K562 (cell line): Measurements from ENCODE around the gene VIT. TPM values are rescaled to one million over a fixed set of nuclear protein-coding genes. Genes with fewer than 3 reads are reported as not detected.

Experiments
- ATAC-seq: fragments of 200-7000 bp; cut with Tn5 transposase; 3 replicates; pipeline ENCODE4 v1.9.1; 2020; ENCODE audit warnings: moderate library complexity
- BruUV-seq: library from RNA; stranded (reverse); fragments of 400-500 nt; replicated peaks from 2 replicates; lab custom pipeline; 2021; lab: Mats Ljungman, UMichigan
- CTCF ChIA-PET: fragments of 300-600 bp; formaldehyde crosslinking; extraction: SDS; loops from one replicate; lab custom pipeline; 2021; ENCODE audit warnings: low intra/inter-chr PET ratio; lab: Yijun Ruan, JAX
- POLR2A ChIA-PET: fragments of 300-600, 350-650 bp; sonication (Branson Sonifier 250); formaldehyde crosslinking; extraction: SDS; loops from one replicate; lab custom pipeline; 2021; ENCODE audit warnings: antibody characterized with exemption, inconsistent platforms; lab: Yijun Ruan, JAX
- DNase-seq, 4 experiments: peaks; one replicate each; pipeline versions ENCODE4 v3.0.0 to v3.0.0-alpha.2; 2011 to 2018; ENCODE audit warnings: low spot score in 3 of 4, mixed read lengths in 3 of 4; ENCODE audit errors: extremely low read depth in 1 of 4
- FAIRE-seq: peaks from 2 replicates; lab custom pipeline; 2011; peaks lifted over from hg19 to GRCh38; lab: Jason Lieb, UNC
- H2AFZ ChIP-seq: 2 replicates; pipeline ENCODE4 v1.6.0; 2011; ENCODE audit warnings: low read depth, low read length, control low read depth, inconsistent platforms
- H3K27ac ChIP-seq: fragments of 200-600 bp; 3 replicates; pipeline ENCODE4 v1.8.0; 2011; ENCODE audit warnings: low read depth, mild to moderate bottlenecking, control low read depth, inconsistent platforms, low read length, moderate library complexity, mixed read lengths; ENCODE audit errors: extremely low read depth
- H3K27me3 ChIP-seq, 2 experiments: fragments of 300-600 bp in 1 of 2; 2 replicates in 1 of 2; 3 replicates in 1 of 2; pipeline versions ENCODE4 v1.6.0 to v1.8.0; 2011; ENCODE audit warnings: inconsistent platforms in 2 of 2, low read length in 2 of 2, mild to moderate bottlenecking in 1 of 2, mixed read lengths in 1 of 2, moderate library complexity in 1 of 2; ENCODE audit not compliant: control insufficient read depth in 2 of 2, insufficient read depth in 2 of 2
- H3K36me3 ChIP-seq: fragments of 300-600 bp; 3 replicates; pipeline ENCODE4 v1.8.0; 2011; ENCODE audit warnings: mild to moderate bottlenecking, low read length, inconsistent platforms; ENCODE audit not compliant: control insufficient read depth, insufficient read depth
- H3K4me1 ChIP-seq, 2 experiments: fragments of 200-600 bp in 1 of 2; replicated peaks in 1 of 2; 2 replicates in 1 of 2; 3 replicates in 1 of 2; pipeline versions ENCODE4 v1.5.1 to v1.8.0; 2011; ENCODE audit warnings: inconsistent platforms in 2 of 2, low read length in 2 of 2, mild to moderate bottlenecking in 1 of 2, mixed read lengths in 1 of 2, moderate library complexity in 1 of 2; ENCODE audit not compliant: control insufficient read depth in 2 of 2, insufficient read depth in 2 of 2
- H3K4me2 ChIP-seq: 2 replicates; pipeline ENCODE4 v1.6.1; 2011; ENCODE audit warnings: low read length, control low read depth, inconsistent platforms, mixed read lengths; ENCODE audit not compliant: insufficient read depth
- H3K4me3 ChIP-seq: fragments of 200-600 bp; sonication (generic), shearing (Covaris generic); 2 replicates; pipeline ENCODE4 v1.5.1; 2016; ENCODE audit warnings: control low read depth, inconsistent platforms
- H3K79me2 ChIP-seq: fragments of 200-600 bp; 3 replicates; pipeline ENCODE4 v1.8.0; 2011; ENCODE audit warnings: low read length, inconsistent platforms; ENCODE audit not compliant: control insufficient read depth, insufficient read depth
- H3K9ac ChIP-seq, 2 experiments: 2 replicates each; pipeline versions ENCODE4 v1.6.0 to v1.6.1; 2011; ENCODE audit warnings: low read depth in 2 of 2, low read length in 2 of 2, control low read depth in 1 of 2, inconsistent platforms in 1 of 2, mild to moderate bottlenecking in 1 of 2, mixed read lengths in 1 of 2; ENCODE audit not compliant: insufficient read depth in 1 of 2
- H3K9me1 ChIP-seq: one replicate; pipeline ENCODE4 v1.6.0; 2011; ENCODE audit warnings: inconsistent platforms, mild to moderate bottlenecking, low read length, moderate library complexity; ENCODE audit not compliant: control insufficient read depth, insufficient read depth
- H3K9me3 ChIP-seq: replicated peaks from 2 replicates; pipeline ENCODE4 v1.5.1; 2011; ENCODE audit warnings: low read depth, low read length, inconsistent platforms; ENCODE audit not compliant: control insufficient read depth, insufficient read depth
- H4K20me1 ChIP-seq: replicated peaks from 2 replicates; pipeline ENCODE4 v1.6.1; 2011; ENCODE audit warnings: low read length, inconsistent platforms, mixed read lengths; ENCODE audit not compliant: control insufficient read depth, insufficient read depth
- CREB1 ChIP-seq, 2 experiments: sonication (generic) in 1 of 2; formaldehyde crosslinking in 1 of 2; IDR thresholded peaks; 2 replicates each; pipeline versions ENCODE4 v1.6.1 to v1.8.0; 2012 to 2022; ENCODE audit warnings: inconsistent platforms in 1 of 2, mild to moderate bottlenecking in 1 of 2, missing genetic modification reagents in 1 of 2, moderate library complexity in 1 of 2
- ETS2 ChIP-seq: IDR thresholded peaks from 2 replicates; pipeline ENCODE4 v1.6.1; 2016; ENCODE audit warnings: borderline replicate concordance, missing genetic modification characterization, mild to moderate bottlenecking, moderate library complexity, missing compliant biosample characterization; ENCODE audit not compliant: poor library complexity, severe bottlenecking
- FOSL1 ChIP-seq: fragments of 200-800 bp; sonication (Bioruptor generic); conservative IDR thresholded peaks from 2 replicates; pipeline ENCODE4 v1.6.1; 2016; ENCODE audit warnings: missing genetic modification characterization, missing compliant biosample characterization
- HNRNPLL ChIP-seq: fragments of 200-400 bp; formaldehyde crosslinking; IDR thresholded peaks from 2 replicates; pipeline ENCODE4 v1.6.1; 2017; ENCODE audit warnings: low read length, low read depth, mild to moderate bottlenecking; ENCODE audit not compliant: poor library complexity, severe bottlenecking
- KLF10 ChIP-seq: fragments of 250-450 bp; sonication (Bioruptor Pico); IDR thresholded peaks from 2 replicates; pipeline ENCODE4 v1.6.1; 2021; ENCODE audit warnings: matching md5 sums
- MEF2D ChIP-seq: conservative IDR thresholded peaks from 2 replicates; pipeline ENCODE4 v1.6.1; 2016; ENCODE audit warnings: low read depth, missing genetic modification characterization, missing compliant biosample characterization
- PTBP1 ChIP-seq: fragments of 200-400 bp; formaldehyde crosslinking; IDR thresholded peaks from 2 replicates; pipeline ENCODE4 v1.6.1; 2017; ENCODE audit warnings: low read depth, low read length
- RNF2 ChIP-seq: sonication (generic); IDR thresholded peaks from 2 replicates; pipeline ENCODE4 v1.6.1; 2016
- ZC3H11A ChIP-seq: IDR thresholded peaks from 2 replicates; pipeline ENCODE4 v1.6.1; 2012; ENCODE audit warnings: low read depth, low read length, improper control_type of control experiment
- ZNF311 ChIP-seq: fragments of 250-450 bp; sonication (Bioruptor Pico); IDR thresholded peaks from 2 replicates; pipeline ENCODE4 v1.4.0; 2020; ENCODE audit warnings: mild to moderate bottlenecking, moderate library complexity
- ZZZ3 ChIP-seq: fragments of 450-650 bp; IDR thresholded peaks from 2 replicates; pipeline ENCODE4 v1.6.1; 2016; ENCODE audit warnings: antibody characterized with exemption, mild to moderate bottlenecking, moderate library complexity
- WGBS: fragments of 100-300 bp; shearing (Covaris generic); methylation state at CpG from one replicate; pipeline ENCODE4 v1.1.6; 2016; ENCODE audit warnings: low coverage, mixed read lengths; ENCODE audit not compliant: insufficient coverage; ENCODE audit errors: missing lambda C conversion rate; 5-methylcytosine and 5-hydroxymethylcytosine counted together
- in situ Hi-C: fragments of 300-500 bp; cut with MboI; formaldehyde crosslinking; loops from 4 replicates; pipeline ENCODE4 v1.15.0; 2018; ENCODE audit warnings: inconsistent platforms, mixed read lengths
- intact Hi-C: fragments of 100-400 bp; cut with micrococcal nuclease; formaldehyde crosslinking; loops from 2 replicates; pipeline ENCODE4 v1.14.2; 2022
- polyA plus RNA-seq, 8 experiments: library from polyadenylated mRNA; depleted of rRNA in 4 of 8; stranded (reverse) in 5 of 8; unstranded in 3 of 8; fragments of >200 nt; fragmentation: Nextera tagmentation in 2 of 8; fragmentation: Illumina TruSeq in 1 of 8; extraction: Ambion mirVana in 2 of 8; extraction: Trizol in 1 of 8; gene quantifications; 2 replicates each; pipeline versions ENCODE4 v1.2.1 to v1.2.3, GENCODE V29; 2011 to 2014; ENCODE audit warnings: inconsistent platforms in 1 of 8, missing spikeins in 1 of 8
- total RNA-seq, 7 experiments: library from RNA; depleted of rRNA in 6 of 7; stranded (reverse); fragments of >200 nt in 6 of 7; fragmentation: Illumina TruSeq in 2 of 7; extraction: Trizol in 2 of 7; gene quantifications; 2 replicates each; pipeline versions ENCODE4 v1.2.1 to v1.2.3, GENCODE V29; 2011 to 2021; ENCODE audit warnings: low replicate concordance in 1 of 7
- TF ChIP-seq, protein P1 (sequence below), 2 experiments: fragments of 200-800 bp in 1 of 2; sonication (Bioruptor generic) in 1 of 2; sonication (generic) in 1 of 2; formaldehyde crosslinking in 1 of 2; IDR thresholded peaks in 1 of 2; conservative IDR thresholded peaks in 1 of 2; 2 replicates each; pipeline versions ENCODE4 v1.5.0 to v1.6.1; 2016 to 2020; ENCODE audit warnings: missing compliant biosample characterization in 1 of 2, missing genetic modification characterization in 1 of 2, missing genetic modification reagents in 1 of 2
- TF ChIP-seq, protein P2 (sequence below): fragments of 250-450 bp; sonication (Bioruptor Pico); IDR thresholded peaks from 2 replicates; pipeline ENCODE4 v1.9.0; 2021; ENCODE audit warnings: mild to moderate bottlenecking, inconsistent platforms
- TF ChIP-seq, protein P3 (sequence below), 2 experiments: fragments of 450-650 bp in 1 of 2; sonication (generic) in 1 of 2; formaldehyde crosslinking in 1 of 2; IDR thresholded peaks in 1 of 2; conservative IDR thresholded peaks in 1 of 2; 2 replicates each; pipeline versions ENCODE4 v1.6.1 to v1.8.1; 2016 to 2023; ENCODE audit warnings: mild to moderate bottlenecking in 2 of 2, moderate library complexity in 2 of 2, inconsistent platforms in 1 of 2, missing genetic modification reagents in 1 of 2

Gene VIT
- total and polyA plus RNA-seq, 9 of the 15 experiments (the other 6 are each of a cell fraction or from before 2014, with no cell fraction given): not detected

DNA sequence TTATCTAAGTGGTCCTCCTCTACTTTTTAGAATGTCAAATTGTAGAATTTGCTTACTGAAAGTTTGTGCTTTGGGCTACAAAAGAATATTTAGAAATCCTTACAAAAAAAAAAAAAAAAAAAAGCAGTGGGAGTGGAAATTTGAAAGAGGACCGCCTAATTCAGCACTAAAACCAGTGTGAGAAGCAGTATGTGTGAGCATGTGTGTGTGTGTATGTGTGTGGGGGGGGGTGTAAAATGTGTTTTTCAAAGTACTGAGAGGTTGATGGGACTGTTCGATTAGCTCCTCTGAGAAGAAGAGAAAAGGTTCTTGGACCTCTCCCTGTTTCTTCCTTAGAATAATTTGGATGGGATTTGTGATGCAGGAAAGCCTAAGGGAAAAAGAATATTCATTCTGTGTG is at the start of gene VIT (continued):
- TF ChIP-seq, protein P1, sequence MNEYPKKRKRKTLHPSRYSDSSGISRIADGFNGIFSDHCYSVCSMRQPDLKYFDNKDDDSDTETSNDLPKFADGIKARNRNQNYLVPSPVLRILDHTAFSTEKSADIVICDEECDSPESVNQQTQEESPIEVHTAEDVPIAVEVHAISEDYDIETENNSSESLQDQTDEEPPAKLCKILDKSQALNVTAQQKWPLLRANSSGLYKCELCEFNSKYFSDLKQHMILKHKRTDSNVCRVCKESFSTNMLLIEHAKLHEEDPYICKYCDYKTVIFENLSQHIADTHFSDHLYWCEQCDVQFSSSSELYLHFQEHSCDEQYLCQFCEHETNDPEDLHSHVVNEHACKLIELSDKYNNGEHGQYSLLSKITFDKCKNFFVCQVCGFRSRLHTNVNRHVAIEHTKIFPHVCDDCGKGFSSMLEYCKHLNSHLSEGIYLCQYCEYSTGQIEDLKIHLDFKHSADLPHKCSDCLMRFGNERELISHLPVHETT (CRISPR knock-in tag; conservative IDR thresholded peaks at IDR 0.05 in 1 of 2, IDR thresholded peaks at IDR 0.05 in 1 of 2): no peak
- TF ChIP-seq MEF2D (tag) (no peak), ZNF311 (CRISPR knock-in tag) (no peak)

DNA sequence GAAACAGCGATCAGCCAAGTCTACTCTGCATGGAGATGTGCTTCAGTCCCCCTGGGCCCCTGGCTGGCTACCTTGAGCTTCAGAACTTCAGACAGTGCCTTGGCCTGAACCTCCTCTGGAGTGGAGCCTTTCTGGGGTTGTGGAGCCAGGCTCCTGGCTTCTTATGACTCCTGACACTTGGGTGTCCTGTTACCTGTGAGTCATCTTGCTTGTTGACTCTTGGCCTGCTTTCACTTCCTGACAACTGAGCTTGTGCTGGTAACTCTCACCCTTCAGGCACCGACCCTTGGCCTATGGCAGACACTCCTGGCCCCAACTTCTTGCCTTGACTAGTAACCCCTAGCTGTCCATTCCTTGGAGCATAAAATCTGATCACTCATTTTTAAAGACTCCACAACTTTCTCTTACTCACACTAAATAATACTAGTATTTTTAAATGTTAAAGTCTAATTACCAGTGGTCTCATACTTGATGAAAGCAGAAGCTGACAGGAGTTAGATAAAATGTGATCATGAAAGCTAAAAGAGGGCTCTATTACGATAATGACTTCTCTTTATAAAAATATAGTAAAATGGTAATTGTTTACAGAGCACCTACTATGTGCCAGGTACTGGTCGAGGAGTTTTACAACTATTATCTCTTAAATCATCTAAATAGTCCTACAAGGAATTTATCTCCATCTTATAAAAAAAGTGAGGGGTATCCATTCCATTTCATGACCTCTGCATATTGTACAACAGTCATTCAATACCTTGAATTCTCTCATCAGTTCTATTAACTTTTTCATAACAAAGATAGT is 46.3 kb upstream of the VIT start:
- H3K4me3 ChIP-seq: no peak overlapping the region
- DNase-seq: peak in 2 of 4 experiments; percentile 8 to 24
- no peaks in the 10 kb centered on the region for H3K27me3 ChIP-seq
- CTCF ChIA-PET: no interaction called here
- 0% methylated on average over 4 of the region's 4 CpGs for WGBS
- H3K4me2 ChIP-seq: no peak overlapping the region
- no peaks in the 10 kb centered on the region; a peak in 1 of 5 replicates for H3K4me1 ChIP-seq
- in situ Hi-C loops (no loop called here), intact Hi-C loops (no loop called here)
- no peaks in the 10 kb centered on the region for H3K79me2 ChIP-seq
- H3K36me3 ChIP-seq: no peaks in the 10 kb centered on the region
- H3K9me3 ChIP-seq: no peaks in the 10 kb centered on the region
- H4K20me1 ChIP-seq: no peaks in the 10 kb centered on the region
- peak; percentile 80 for ATAC-seq
- H3K27ac ChIP-seq: peak overlapping the region; percentile 6; the same call in 1 of the 3 replicates
- FAIRE-seq: no peak
- no peak overlapping the region for H3K9ac ChIP-seq
- BruUV-seq: no TSS peak
- peak overlapping the region; percentile 57; the same call in 1 of the 2 replicates for H2AFZ ChIP-seq
- H3K9me1 ChIP-seq: no peaks in the 10 kb centered on the region
- POLR2A ChIA-PET: interaction anchor here (0.7 to 0.9 kb wide), 2 partner anchors 8 to 730 kb away, joined by 3 to 4 read pairs; no protein-coding TSS in a partner anchor
- no peak for TF ChIP-seq ZC3H11A
- no peak for TF ChIP-seq KLF10 (CRISPR knock-in tag)
- TF ChIP-seq, protein P2, sequence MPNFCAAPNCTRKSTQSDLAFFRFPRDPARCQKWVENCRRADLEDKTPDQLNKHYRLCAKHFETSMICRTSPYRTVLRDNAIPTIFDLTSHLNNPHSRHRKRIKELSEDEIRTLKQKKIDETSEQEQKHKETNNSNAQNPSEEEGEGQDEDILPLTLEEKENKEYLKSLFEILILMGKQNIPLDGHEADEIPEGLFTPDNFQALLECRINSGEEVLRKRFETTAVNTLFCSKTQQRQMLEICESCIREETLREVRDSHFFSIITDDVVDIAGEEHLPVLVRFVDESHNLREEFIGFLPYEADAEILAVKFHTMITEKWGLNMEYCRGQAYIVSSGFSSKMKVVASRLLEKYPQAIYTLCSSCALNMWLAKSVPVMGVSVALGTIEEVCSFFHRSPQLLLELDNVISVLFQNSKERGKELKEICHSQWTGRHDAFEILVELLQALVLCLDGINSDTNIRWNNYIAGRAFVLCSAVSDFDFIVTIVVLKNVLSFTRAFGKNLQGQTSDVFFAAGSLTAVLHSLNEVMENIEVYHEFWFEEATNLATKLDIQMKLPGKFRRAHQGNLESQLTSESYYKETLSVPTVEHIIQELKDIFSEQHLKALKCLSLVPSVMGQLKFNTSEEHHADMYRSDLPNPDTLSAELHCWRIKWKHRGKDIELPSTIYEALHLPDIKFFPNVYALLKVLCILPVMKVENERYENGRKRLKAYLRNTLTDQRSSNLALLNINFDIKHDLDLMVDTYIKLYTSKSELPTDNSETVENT: no peak
- TF ChIP-seq FOSL1 (tag): peak; percentile 94
- TF ChIP-seq ZZZ3: no peak
- no peak for TF ChIP-seq ETS2 (tag)
- TF ChIP-seq CREB1 (IDR thresholded peaks at IDR 0.05): no peak
- TF ChIP-seq CREB1 (CRISPR knock-in tag; IDR thresholded peaks at IDR 0.05): no peak
- TF ChIP-seq PTBP1: no peak
- TF ChIP-seq, protein P3, sequence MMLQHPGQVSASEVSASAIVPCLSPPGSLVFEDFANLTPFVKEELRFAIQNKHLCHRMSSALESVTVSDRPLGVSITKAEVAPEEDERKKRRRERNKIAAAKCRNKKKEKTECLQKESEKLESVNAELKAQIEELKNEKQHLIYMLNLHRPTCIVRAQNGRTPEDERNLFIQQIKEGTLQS (IDR thresholded peaks at IDR 0.05): peak; percentile 72
- TF ChIP-seq, protein P3 (CRISPR knock-in tag; conservative IDR thresholded peaks at IDR 0.05): no peak
- no peak for TF ChIP-seq RNF2
- TF ChIP-seq HNRNPLL: no peak
